Mesothelial cell of epicardium (in vitro differentiated cells): ENCODE data around the gene WWOX. TPM values are rescaled to one million over a fixed set of nuclear protein-coding genes. Genes with fewer than 3 reads are reported as not detected.

Experiments used
- DNase-seq, 2 experiments: peaks; one replicate each; pipeline ENCODE4 v3.0.0; 2021; ENCODE audit warnings: low spot score in 2 of 2; ENCODE audit not compliant: unreplicated experiment in 2 of 2
- H3K27ac Mint-ChIP-seq: 2 replicates; pipeline ENCODE4 v1.8.0; 2021; ENCODE audit warnings: mixed read lengths
- H3K27me3 Mint-ChIP-seq: 2 replicates; pipeline ENCODE4 v1.8.0; 2021; ENCODE audit warnings: low read depth, mixed read lengths
- H3K36me3 Mint-ChIP-seq: 2 replicates; pipeline ENCODE4 v1.8.0; 2021; ENCODE audit warnings: mixed read lengths
- H3K4me1 Mint-ChIP-seq: 2 replicates; pipeline ENCODE4 v1.8.0; 2021; ENCODE audit warnings: mixed read lengths
- H3K4me3 Mint-ChIP-seq: 2 replicates; pipeline ENCODE4 v1.8.0; 2021; ENCODE audit warnings: mild to moderate bottlenecking, moderate library complexity, mixed read lengths
- H3K9me3 Mint-ChIP-seq: 2 replicates; pipeline ENCODE4 v1.8.0; 2021; ENCODE audit warnings: mixed read lengths
- CTCF ChIP-seq: fragments of 200-600 bp; sonication (generic); IDR thresholded peaks from one replicate; pipeline ENCODE4 v1.5.0; 2021; ENCODE audit warnings: antibody characterized with exemption; ENCODE audit not compliant: unreplicated experiment
- total RNA-seq: library from RNA; stranded (reverse); gene quantifications from 3 replicates; pipeline ENCODE4 v1.2.1, GENCODE V29; 2021

WWOX gene
- total RNA-seq, 1 donor from 2014 or later: 29.7 TPM

- no peaks in the 10 kb centered on the region for H3K27me3 Mint-ChIP-seq
- H3K9me3 Mint-ChIP-seq: peaks cover 9% of the 10 kb centered on the region
- no peak overlapping the region for H3K4me3 Mint-ChIP-seq
- no peak for TF ChIP-seq CTCF
- H3K36me3 Mint-ChIP-seq: no peaks in the 10 kb centered on the region
- peaks cover 7% of the 10 kb centered on the region for H3K4me1 Mint-ChIP-seq
- no peak for DNase-seq
- H3K27ac Mint-ChIP-seq: no peak overlapping the region
These were observed 106.1 kb downstream of the WWOX start for GRCh38 chr16:78205506-78205905.

- Mint-ChIP-seq H3K4me1 (peaks cover 13% of the 10 kb centered on the region), H3K9me3 (peaks cover 9% of the 10 kb centered on the region), H3K27me3 (peaks cover 2% of the 10 kb centered on the region), H3K4me3 (no peak overlapping the region), H3K27ac (no peak overlapping the region), H3K36me3 (no peaks in the 10 kb centered on the region)
- TF ChIP-seq CTCF: no peak
- DNase-seq: no peak
These were observed 107.3 kb downstream of the WWOX start for GRCh38 chr16:78206623-78207223.

- TF ChIP-seq CTCF: no peak
- Mint-ChIP-seq H3K4me3 (no peak overlapping the region), H3K27ac (no peak overlapping the region), H3K4me1 (peaks cover 20% of the 10 kb centered on the region), H3K9me3 (peaks cover 6% of the 10 kb centered on the region), H3K36me3 (no peaks in the 10 kb centered on the region), H3K27me3 (peaks cover 2% of the 10 kb centered on the region)
- DNase-seq: no peak
These were observed 110.7 kb downstream of the WWOX start for GRCh38 chr16:78209951-78210661.

GRCh38 chr16:78211020-78211599, 111.7 kb downstream of the WWOX start:
- Mint-ChIP-seq H3K36me3 (no peaks in the 10 kb centered on the region), H3K27me3 (peaks cover 2% of the 10 kb centered on the region), H3K27ac (no peak overlapping the region), H3K4me1 (peaks cover 20% of the 10 kb centered on the region), H3K4me3 (no peak overlapping the region), H3K9me3 (no peaks in the 10 kb centered on the region)
- no peak for DNase-seq
- TF ChIP-seq CTCF: no peak

GRCh38 chr16:78211946-78212345, 112.5 kb downstream of the WWOX start:
- no peak for DNase-seq
- Mint-ChIP-seq H3K27ac (no peak overlapping the region), H3K4me1 (peaks cover 20% of the 10 kb centered on the region)

More at GRCh38 chr16:78211946-78212345, 112.5 kb downstream of the WWOX start:
- H3K27me3 Mint-ChIP-seq: peaks cover 2% of the 10 kb centered on the region
- no peaks in the 10 kb centered on the region for H3K36me3 Mint-ChIP-seq
- no peak for TF ChIP-seq CTCF
- H3K9me3 Mint-ChIP-seq: no peaks in the 10 kb centered on the region
- no peak overlapping the region for H3K4me3 Mint-ChIP-seq
